Caco-2 (cell line): ENCODE measurements around the gene COL13A1. TPM values are rescaled to one million over a fixed set of nuclear protein-coding genes. Genes with fewer than 3 reads are reported as not detected.

Source experiments
- BruUV-seq: library from RNA; stranded (reverse); fragments of 400-500 nt; replicated peaks from 2 replicates; lab custom pipeline; 2021; lab: Mats Ljungman, UMichigan
- CTCF ChIA-PET: fragments of 300-600 bp; sonication (Branson Sonifier 250); formaldehyde crosslinking; loops from one replicate; lab custom pipeline; 2022; ENCODE audit warnings: antibody characterized with exemption; lab: Charles Lee
- POLR2A ChIA-PET: fragments of 300-600 bp; sonication (Branson Sonifier 250); formaldehyde crosslinking; loops from one replicate; lab custom pipeline; 2022; ENCODE audit warnings: antibody characterized with exemption; lab: Charles Lee
- DNase-seq, 2 experiments: peaks; one replicate each; pipeline versions ENCODE4 v3.0.0 to v3.0.0-alpha.2; 2020 to 2022
- H3K27me3 ChIP-seq: replicated peaks from 2 replicates; pipeline ENCODE4 v1.6.0; 2011; ENCODE audit warnings: low read length; ENCODE audit not compliant: control insufficient read depth, insufficient read depth
- H3K36me3 ChIP-seq: 2 replicates; pipeline ENCODE4 v1.5.1; 2011; ENCODE audit warnings: low read length; ENCODE audit not compliant: control insufficient read depth, insufficient read depth
- H3K4me1 ChIP-seq: fragments of 250-450 bp; sonication (Bioruptor Pico); 2 replicates; pipeline ENCODE4 v1.5.1; 2020; ENCODE audit warnings: mild to moderate bottlenecking
- H3K4me3 ChIP-seq: 2 replicates; pipeline ENCODE4 v1.5.1; 2011; ENCODE audit warnings: low read depth, mild to moderate bottlenecking, control low read depth, low read length
- H3K9me3 ChIP-seq: fragments of 250-450 bp; sonication (Bioruptor Pico); 2 replicates; pipeline ENCODE4 v1.5.1; 2020; ENCODE audit warnings: mild to moderate bottlenecking, moderate library complexity
- H3K27ac Mint-ChIP-seq: one replicate; pipeline ENCODE4 v1.8.0; 2022; ENCODE audit warnings: mixed read lengths; ENCODE audit not compliant: unreplicated experiment
- H3K27me3 Mint-ChIP-seq: one replicate; pipeline ENCODE4 v1.8.0; 2022; ENCODE audit warnings: mixed read lengths; ENCODE audit not compliant: insufficient read depth, unreplicated experiment
- H3K36me3 Mint-ChIP-seq: one replicate; pipeline ENCODE4 v1.8.0; 2022; ENCODE audit warnings: mild to moderate bottlenecking, mixed read lengths; ENCODE audit not compliant: insufficient read depth, unreplicated experiment
- H3K4me1 Mint-ChIP-seq: one replicate; pipeline ENCODE4 v1.8.0; 2022; ENCODE audit warnings: low read depth, mixed read lengths; ENCODE audit not compliant: unreplicated experiment
- H3K4me3 Mint-ChIP-seq: one replicate; pipeline ENCODE4 v1.8.0; 2022; ENCODE audit warnings: mild to moderate bottlenecking, moderate library complexity, mixed read lengths; ENCODE audit not compliant: unreplicated experiment
- H3K9me3 Mint-ChIP-seq: one replicate; pipeline ENCODE4 v1.8.0; 2022; ENCODE audit warnings: mixed read lengths; ENCODE audit not compliant: unreplicated experiment
- intact Hi-C: fragments of 100-400 bp; cut with micrococcal nuclease; formaldehyde crosslinking; loops from one replicate; pipeline ENCODE4 v1.10.0; 2022; ENCODE audit not compliant: unreplicated experiment
- total RNA-seq: library from RNA; stranded (reverse); gene quantifications from 2 replicates; pipeline ENCODE4 v1.2.3, GENCODE V29; 2022
- TF ChIP-seq, protein P1 (sequence below), 2 experiments: fragments of 200-600 bp in 1 of 2; IDR thresholded peaks; 1 replicate in 1 of 2; 2 replicates in 1 of 2; pipeline versions ENCODE4 v1.5.1 to v1.8.0; 2011 to 2022; ENCODE audit warnings: antibody characterized with exemption in 1 of 2, control low read depth in 1 of 2, inconsistent platforms in 1 of 2, low read depth in 1 of 2, low read length in 1 of 2, mild to moderate bottlenecking in 1 of 2, moderate library complexity in 1 of 2; ENCODE audit not compliant: insufficient read depth in 1 of 2, severe bottlenecking in 1 of 2, unreplicated experiment in 1 of 2

Gene COL13A1
- total RNA-seq, 1 experiment from 2014 or later, result not detected

DNA sequence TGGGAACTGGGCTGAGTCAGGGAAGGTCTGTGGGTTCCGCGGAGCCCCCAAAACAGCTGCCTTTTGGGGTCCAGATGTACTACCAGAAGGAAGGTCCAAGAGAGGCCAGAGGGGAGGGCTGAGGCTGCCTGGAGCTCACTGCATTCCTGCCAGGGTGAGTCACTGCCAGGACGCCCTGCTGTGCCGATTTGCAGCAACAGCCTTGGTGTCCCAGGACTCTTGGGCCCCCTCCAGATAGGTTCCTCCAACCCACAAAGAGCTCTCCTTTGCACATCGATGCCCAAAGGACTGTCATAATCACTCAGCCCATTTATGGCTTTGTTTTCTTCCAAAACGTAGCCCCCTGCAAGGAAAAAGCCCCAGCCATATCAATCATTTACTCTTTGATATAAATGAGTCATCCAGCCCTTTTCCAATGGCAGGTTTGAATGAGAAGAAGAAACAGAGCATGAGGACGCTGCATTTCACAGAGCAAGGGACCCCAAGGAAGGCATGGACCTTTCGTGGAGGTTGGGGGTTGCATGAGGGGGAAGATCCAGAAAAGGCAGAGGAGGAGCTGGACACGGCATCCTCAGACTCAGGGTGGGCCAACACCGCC lies 32.2 kb upstream of the COL13A1 start:
- Mint-ChIP-seq H3K4me3 (no peak overlapping the region), H3K9me3 (no peaks in the 10 kb centered on the region), H3K27me3 (peaks cover 17% of the 10 kb centered on the region), H3K27ac (no peak overlapping the region), H3K36me3 (no peaks in the 10 kb centered on the region), H3K4me1 (no peaks in the 10 kb centered on the region)
- Histone ChIP-seq H3K4me1 (peaks cover 5% of the 10 kb centered on the region; the same call in 1 of the 2 replicates), H3K9me3 (0 out of 2 replicates have a peak, but pooled peaks cover 5% of the 10 kb centered on the region), H3K4me3 (no peak overlapping the region), H3K27me3 (no peaks in the 10 kb centered on the region; the same call in none of the 2 replicates), H3K36me3 (no peaks in the 10 kb centered on the region)
- CTCF ChIA-PET, result interaction anchor here (0.6 to 1.5 kb wide), 5 partner anchors 22 to 254 kb away, joined by 3 to 13 read pairs (median 3); no protein-coding TSS in a partner anchor
- no TSS peak for BruUV-seq
- peak in 1 of 2 experiments; percentile 28 for DNase-seq
- intact Hi-C loops, result no loop called here
- POLR2A ChIA-PET, result no interaction called here
- TF ChIP-seq, protein P1, sequence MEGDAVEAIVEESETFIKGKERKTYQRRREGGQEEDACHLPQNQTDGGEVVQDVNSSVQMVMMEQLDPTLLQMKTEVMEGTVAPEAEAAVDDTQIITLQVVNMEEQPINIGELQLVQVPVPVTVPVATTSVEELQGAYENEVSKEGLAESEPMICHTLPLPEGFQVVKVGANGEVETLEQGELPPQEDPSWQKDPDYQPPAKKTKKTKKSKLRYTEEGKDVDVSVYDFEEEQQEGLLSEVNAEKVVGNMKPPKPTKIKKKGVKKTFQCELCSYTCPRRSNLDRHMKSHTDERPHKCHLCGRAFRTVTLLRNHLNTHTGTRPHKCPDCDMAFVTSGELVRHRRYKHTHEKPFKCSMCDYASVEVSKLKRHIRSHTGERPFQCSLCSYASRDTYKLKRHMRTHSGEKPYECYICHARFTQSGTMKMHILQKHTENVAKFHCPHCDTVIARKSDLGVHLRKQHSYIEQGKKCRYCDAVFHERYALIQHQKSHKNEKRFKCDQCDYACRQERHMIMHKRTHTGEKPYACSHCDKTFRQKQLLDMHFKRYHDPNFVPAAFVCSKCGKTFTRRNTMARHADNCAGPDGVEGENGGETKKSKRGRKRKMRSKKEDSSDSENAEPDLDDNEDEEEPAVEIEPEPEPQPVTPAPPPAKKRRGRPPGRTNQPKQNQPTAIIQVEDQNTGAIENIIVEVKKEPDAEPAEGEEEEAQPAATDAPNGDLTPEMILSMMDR (IDR thresholded peaks at IDR 0.05; ENCODE audit: insufficient read depth in 1 of 2, low read depth in 1 of 2, low read length in 1 of 2, severe bottlenecking in 1 of 2, unreplicated experiment in 1 of 2), result no peak

DNA sequence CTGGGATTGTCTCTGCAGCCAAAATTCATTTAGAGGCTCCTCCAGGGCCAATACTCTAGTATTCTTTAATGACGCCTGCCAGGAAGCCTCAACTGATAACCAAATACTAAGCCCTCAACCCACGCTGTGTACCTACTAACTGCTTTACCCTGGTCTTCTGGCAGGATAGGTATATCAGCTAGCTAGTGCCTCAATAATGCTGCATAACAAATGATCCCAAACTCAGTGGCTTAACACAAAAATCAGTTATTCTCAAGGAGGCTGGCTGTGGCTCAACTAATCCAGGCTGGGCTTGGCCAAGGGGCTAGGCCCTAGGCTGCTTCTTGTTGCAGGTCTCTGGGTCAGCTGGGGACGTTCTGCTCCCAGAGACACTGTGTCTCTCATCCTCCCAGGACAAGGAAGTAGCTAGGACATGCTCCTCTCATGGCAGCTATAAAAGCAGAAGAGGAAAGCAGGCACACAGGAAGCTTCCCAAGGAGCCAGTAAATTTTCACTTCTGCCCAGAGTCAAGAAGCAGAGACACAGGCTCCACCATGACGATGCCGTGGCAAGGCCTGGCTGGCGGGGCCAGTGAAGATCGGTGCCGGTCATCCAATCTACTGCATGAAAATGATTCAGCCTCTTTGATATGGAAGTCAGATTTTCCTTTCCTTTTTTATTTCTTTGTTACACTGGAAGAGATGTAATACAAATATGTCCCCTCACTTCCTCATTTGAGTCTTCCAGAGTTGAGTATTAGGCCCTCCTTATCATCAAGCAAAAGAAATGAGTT lies 28.6 kb upstream of the COL13A1 start:
- DNase-seq, result no peak
- Histone ChIP-seq H3K4me3 (no peak overlapping the region), H3K4me1 (peaks cover 5% of the 10 kb centered on the region; the same call in 1 of the 2 replicates), H3K9me3 (0 out of 2 replicates have a peak, but pooled peaks cover 5% of the 10 kb centered on the region), H3K36me3 (no peaks in the 10 kb centered on the region), H3K27me3 (no peaks in the 10 kb centered on the region; the same call in 1 of the 2 replicates)
- ChIA-PET CTCF (no interaction called here), POLR2A (no interaction called here)
- H3K36me3 Mint-ChIP-seq, result no peaks in the 10 kb centered on the region
- no TSS peak for BruUV-seq
- no peak overlapping the region for H3K4me3 Mint-ChIP-seq
- no peak overlapping the region for H3K27ac Mint-ChIP-seq
- no peaks in the 10 kb centered on the region for H3K9me3 Mint-ChIP-seq
- H3K4me1 Mint-ChIP-seq, result no peaks in the 10 kb centered on the region
- intact Hi-C loops, result no loop called here
- TF ChIP-seq, protein P1 (IDR thresholded peaks at IDR 0.05; ENCODE audit: insufficient read depth in 1 of 2, low read depth in 1 of 2, low read length in 1 of 2, severe bottlenecking in 1 of 2, unreplicated experiment in 1 of 2), result no peak
- H3K27me3 Mint-ChIP-seq, result peaks cover 30% of the 10 kb centered on the region

DNA sequence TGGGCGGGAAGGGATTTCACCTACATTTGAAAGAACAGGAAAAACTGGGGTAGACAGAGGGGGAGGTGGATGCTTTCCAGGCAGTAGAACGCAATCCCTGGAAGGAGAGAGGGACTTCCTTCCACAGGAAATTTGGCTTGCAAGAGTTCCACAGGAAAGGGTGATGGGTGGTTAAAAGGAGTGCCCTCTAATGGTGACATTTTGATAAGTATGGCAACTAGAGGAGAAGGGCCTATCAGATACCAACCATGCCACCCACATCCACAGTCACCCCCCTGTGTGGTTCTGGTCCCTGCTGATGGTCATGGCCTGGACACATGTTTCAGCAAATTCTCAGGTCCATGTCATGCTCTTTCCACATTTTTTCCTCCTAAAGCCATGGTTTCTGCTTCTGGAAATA lies 27.1 kb upstream of the COL13A1 start:
- ChIA-PET POLR2A (no interaction called here), CTCF (no interaction called here)
- Mint-ChIP-seq H3K27ac (no peak overlapping the region), H3K9me3 (no peaks in the 10 kb centered on the region), H3K36me3 (no peaks in the 10 kb centered on the region), H3K4me1 (no peaks in the 10 kb centered on the region), H3K27me3 (peaks cover 25% of the 10 kb centered on the region), H3K4me3 (no peak overlapping the region)
- Histone ChIP-seq H3K36me3 (no peaks in the 10 kb centered on the region), H3K4me1 (no peaks in the 10 kb centered on the region), H3K4me3 (no peak overlapping the region), H3K27me3 (no peaks in the 10 kb centered on the region), H3K9me3 (0 out of 2 replicates have a peak, but pooled peaks cover 5% of the 10 kb centered on the region)
- intact Hi-C loops, result no loop called here
- TF ChIP-seq, protein P1 (IDR thresholded peaks at IDR 0.05; ENCODE audit: insufficient read depth in 1 of 2, low read depth in 1 of 2, low read length in 1 of 2, severe bottlenecking in 1 of 2, unreplicated experiment in 1 of 2), result no peak
- no TSS peak for BruUV-seq
- no peak for DNase-seq
